Stimulated activated naive CD8-positive, alpha-beta T cell treated with anti-CD3 and anti-CD28 coated beads, Interleukin-15, amount 100 ng/mL, for 72 hours (primary cell): ENCODE results near the gene CELF1.

Source experiments
- ATAC-seq: fragments of 150-1000 bp; cut with Tn5 transposase; 2 replicates; pipeline ENCODE4 v1.10.0; 2021; ENCODE audit warnings: mild to moderate bottlenecking, moderate library complexity
- DNase-seq, 2 donors: peaks; one replicate each; pipeline ENCODE4 v3.0.0; 2021 to 2022
- H3K27ac Mint-ChIP-seq, 2 donors: one replicate each; pipeline ENCODE4 v1.8.0; 2022; ENCODE audit warnings: mild to moderate bottlenecking in 2 of 2, mixed read lengths in 2 of 2, moderate library complexity in 2 of 2
- H3K27me3 Mint-ChIP-seq: one replicate; pipeline ENCODE4 v1.8.0; 2022; ENCODE audit warnings: mixed read lengths
- H3K4me1 Mint-ChIP-seq: one replicate; pipeline ENCODE4 v1.8.0; 2022; ENCODE audit warnings: mild to moderate bottlenecking, mixed read lengths
- H3K4me3 Mint-ChIP-seq, 2 donors: one replicate each; pipeline ENCODE4 v1.8.0; 2022; ENCODE audit warnings: mild to moderate bottlenecking in 2 of 2, mixed read lengths in 2 of 2, moderate library complexity in 1 of 2
- H3K9me3 Mint-ChIP-seq, 2 donors: one replicate each; pipeline ENCODE4 v1.8.0; 2022; ENCODE audit warnings: mixed read lengths in 2 of 2

Gene CELF1

DNA sequence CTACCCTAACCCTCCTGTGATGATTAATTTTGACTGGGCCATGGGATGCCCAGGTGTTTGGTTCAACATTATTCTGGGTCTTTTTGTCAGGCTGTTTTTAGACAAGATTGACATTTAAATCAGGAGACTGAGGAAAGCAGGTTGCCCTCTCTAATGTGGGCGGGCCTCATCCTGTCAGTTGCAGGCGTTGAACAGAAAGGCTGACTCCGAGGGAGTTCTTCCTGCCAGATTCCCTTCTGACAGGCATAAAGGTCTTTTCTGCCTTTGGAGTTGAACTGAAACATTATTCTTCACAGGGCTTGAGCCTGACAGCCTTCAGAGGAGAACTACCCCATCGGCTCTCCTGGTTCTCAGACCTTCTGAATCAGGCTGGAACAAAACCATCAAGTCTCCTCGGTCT is 122.4 kb downstream of the CELF1 start:
- ATAC-seq (no peak), DNase-seq (no peak)
- H3K9me3 Mint-ChIP-seq = no peaks in the 10 kb centered on the region
- H3K4me1 Mint-ChIP-seq = peaks cover 19% of the 10 kb centered on the region
- H3K27ac Mint-ChIP-seq = no peak overlapping the region
- no peaks in the 10 kb centered on the region for H3K27me3 Mint-ChIP-seq
- H3K4me3 Mint-ChIP-seq = no peak overlapping the region

DNA sequence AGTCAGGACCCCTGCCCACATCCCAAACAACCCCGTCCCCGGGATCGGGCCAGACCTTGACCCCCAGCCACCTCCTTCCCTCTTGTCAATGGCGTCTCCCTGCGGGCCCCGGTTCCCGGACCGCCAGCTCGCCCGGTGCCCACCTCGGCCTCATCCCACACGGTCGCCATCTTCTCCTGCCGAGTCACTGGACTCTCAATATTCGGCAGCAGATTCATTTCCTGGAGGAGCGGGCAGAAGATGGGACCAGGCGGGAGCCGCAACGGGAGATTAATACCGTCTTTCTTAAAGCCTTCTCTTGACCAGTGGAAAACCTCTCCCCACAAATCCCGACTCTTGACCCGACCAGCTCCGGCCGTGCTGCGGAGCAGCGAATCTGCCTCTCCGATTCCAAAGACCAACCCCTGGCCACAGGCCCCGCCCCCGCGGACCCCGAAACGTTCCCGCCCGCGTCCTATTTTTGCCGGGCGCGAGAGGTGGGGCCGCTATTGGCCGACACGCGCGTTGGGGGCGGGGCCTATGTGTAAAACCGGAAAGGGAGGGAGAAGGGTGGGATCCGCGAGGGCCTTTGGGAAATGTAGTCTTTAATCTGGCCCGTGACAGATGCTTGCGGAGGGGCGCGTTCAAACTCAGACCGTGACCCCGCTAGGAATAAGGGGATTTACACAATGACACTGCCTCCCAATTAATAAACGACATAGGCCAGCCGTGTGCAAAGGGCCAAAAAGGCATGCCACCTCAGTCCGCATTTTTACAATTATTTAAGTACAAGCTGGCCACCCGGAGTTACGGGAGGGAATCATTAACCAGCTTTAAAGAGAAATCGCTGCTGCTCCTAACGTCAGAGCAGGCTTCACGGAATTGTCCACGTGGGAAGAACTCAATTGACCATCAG is 126.6 kb downstream of the CELF1 start, which contains the start of gene PSMC3:
TSS of gene PSMC3 (minus strand) at position 378 of the 895 bp plus-strand sequence. CDS start at position 218, 160 bp downstream.
- H3K4me1 Mint-ChIP-seq = peaks cover 40% of the 10 kb centered on the region
- no peaks in the 10 kb centered on the region for H3K9me3 Mint-ChIP-seq
- DNase-seq (peak; percentile 99), ATAC-seq (peak; percentile 97)
- peak within 1 kb of the TSS; percentile 100 for H3K27ac Mint-ChIP-seq
- peak within 1 kb of the TSS; percentile 97 to 100 for H3K4me3 Mint-ChIP-seq
- H3K27me3 Mint-ChIP-seq = no peaks in the 10 kb centered on the region

DNA sequence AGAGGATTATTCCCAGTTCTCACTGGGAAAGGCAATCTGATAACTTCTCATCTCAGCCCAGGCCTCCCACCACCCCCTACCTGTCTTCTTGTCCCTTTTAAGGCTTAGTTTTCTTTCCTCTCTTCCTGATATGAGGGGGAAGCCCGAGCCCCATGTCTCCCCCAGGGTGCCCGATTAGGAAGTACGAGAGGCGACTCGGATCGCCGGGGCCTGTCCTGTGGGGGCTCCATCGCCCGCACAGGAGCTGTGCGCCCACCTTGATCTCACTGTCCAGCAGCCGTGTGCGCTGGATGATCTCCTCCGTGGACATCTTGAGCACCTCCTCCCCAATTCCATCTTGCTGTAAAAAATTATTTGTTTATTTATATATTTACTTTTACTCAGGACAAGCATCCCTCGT is 127.3 kb downstream of the CELF1 start:
- no peaks in the 10 kb centered on the region for H3K27me3 Mint-ChIP-seq
- H3K27ac Mint-ChIP-seq = peak overlapping the region; percentile 100
- DNase-seq (no peak), ATAC-seq (no peak)
- H3K9me3 Mint-ChIP-seq = no peaks in the 10 kb centered on the region
- H3K4me3 Mint-ChIP-seq = peak overlapping the region; percentile 97 to 100
- H3K4me1 Mint-ChIP-seq = peaks cover 40% of the 10 kb centered on the region

DNA sequence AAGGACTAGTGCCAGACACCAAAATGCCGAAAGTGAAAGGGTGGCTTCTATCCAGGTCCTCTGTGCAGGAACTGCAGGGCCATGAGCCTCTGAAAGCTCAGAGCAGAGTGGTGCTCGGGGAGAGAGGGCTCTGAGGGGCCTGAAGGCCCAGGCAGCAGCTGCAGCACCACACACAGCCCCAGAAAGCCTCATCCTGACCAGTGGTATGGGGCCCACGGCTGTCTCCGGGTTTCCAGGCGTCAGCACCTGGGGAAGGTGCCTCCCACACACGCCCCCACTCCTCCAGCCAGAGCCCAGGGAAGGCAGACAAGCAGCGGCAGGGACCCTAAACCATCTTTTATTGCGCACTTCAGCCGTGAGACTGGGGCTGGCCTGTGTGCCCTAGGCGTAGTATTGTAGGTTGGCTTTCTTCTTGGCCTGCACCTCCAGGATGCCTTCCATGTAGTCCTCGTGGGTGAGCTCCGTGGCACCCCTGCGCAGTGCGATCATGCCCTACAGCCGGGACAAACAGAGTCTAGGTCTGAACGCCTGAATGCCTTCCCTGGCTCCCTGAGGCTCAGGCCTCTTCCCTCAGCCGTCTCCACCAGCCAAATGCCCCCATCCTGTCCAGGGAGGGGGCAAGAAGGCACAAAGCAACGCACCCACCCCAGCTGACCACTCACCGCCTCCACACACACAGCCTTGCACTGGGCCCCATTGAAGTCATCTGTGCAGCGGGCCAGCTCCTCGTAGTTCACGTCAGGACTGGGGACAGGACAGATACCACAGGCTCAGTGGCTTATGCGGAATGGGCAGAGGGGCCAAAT is 134.3 kb downstream of the CELF1 start:
- H3K4me1 Mint-ChIP-seq = peaks cover 25% of the 10 kb centered on the region
- ATAC-seq (no peak), DNase-seq (no peak)
- H3K27ac Mint-ChIP-seq = peak overlapping the region; percentile 16 to 88
- H3K4me3 Mint-ChIP-seq = no peak overlapping the region
- no peaks in the 10 kb centered on the region for H3K27me3 Mint-ChIP-seq
- no peaks in the 10 kb centered on the region for H3K9me3 Mint-ChIP-seq

DNA sequence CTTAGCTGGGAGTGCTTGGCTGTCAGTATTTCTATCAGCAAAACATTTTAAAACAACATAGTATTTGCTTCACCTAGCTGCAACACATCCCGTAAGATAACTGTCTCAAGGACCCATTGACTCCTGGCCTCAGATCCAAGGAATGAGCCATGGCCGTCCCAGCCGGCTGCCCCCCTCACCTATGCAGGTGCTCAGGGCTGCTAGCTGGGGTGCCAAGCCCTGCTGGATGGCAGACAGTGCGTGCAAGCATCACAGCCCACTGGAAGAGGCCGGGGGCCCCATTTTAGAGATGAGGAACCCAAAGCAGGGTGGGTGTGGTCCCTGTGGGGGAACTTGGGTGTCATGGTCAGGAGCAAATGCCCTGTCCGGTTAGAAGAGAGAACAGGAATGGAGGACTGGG is 135.2 kb downstream of the CELF1 start:
- no peaks in the 10 kb centered on the region for H3K27me3 Mint-ChIP-seq
- no peak overlapping the region for H3K4me3 Mint-ChIP-seq
- ATAC-seq = no peak
- peaks cover 23% of the 10 kb centered on the region for H3K4me1 Mint-ChIP-seq
- no peak for DNase-seq
- H3K27ac Mint-ChIP-seq = no peak overlapping the region
- H3K9me3 Mint-ChIP-seq = no peaks in the 10 kb centered on the region

DNA sequence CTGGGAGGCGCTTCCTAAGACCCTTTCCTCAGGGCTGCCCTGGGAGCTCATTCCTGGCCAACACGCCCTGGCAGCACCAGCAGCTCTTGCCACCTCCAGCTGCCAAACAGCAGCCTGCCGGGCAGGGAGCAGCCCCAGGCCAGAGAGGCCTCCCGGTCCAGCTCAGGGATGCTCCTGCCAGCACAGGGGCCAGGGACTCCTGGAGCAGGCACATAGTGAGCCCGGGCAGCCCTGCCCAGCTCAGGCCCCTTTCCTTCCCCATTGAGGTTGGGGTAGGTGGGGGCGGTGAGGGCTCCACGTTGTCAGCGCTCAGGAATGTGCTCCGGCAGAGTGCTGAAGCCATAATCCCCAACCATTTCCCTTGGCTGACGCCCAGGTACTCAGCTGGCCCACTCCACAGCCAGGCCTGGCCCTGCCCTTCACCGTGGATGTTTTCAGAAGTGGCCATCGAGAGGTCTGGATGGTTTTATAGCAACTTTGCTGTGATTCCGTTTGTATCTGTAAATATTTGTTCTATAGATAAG is 136.9 kb downstream of the CELF1 start:
- ATAC-seq = peak; percentile 4
- H3K27me3 Mint-ChIP-seq = no peaks in the 10 kb centered on the region
- DNase-seq = no peak
- H3K27ac Mint-ChIP-seq = peak overlapping the region in 1 of 2 donors; percentile 75
- peaks cover 33% of the 10 kb centered on the region for H3K4me1 Mint-ChIP-seq
- H3K4me3 Mint-ChIP-seq = no peak overlapping the region
- H3K9me3 Mint-ChIP-seq = no peaks in the 10 kb centered on the region
